Activated naive CD4-positive, alpha-beta T cell (primary cell): ENCODE measurements around the gene DPYD.

Experiments used
- DNase-seq, 4 experiments: peaks; one replicate each; lab custom pipeline; 2025; lab: John Stamatoyannopoulos, UW

Gene DPYD

DNA sequence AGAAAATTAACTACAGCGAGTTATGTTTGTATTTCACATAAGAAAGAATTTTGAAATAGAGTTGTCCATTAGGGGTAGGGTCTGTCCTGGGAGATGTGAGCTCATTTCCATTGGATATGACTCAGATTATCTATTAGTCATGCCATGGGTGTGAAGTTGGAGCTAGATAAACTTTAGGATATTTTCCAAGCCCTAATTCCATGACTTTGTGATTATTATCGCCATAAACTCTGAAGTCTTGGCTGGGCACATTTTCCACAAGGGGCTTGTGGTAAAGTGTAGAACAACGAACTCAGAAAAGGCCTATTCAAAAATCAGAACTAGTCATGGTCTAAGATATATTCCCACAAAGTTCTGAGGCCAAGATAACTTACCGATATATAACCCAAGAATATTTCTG, 396.6 kb downstream of the DPYD start:
- DNase-seq: no peak

DNA sequence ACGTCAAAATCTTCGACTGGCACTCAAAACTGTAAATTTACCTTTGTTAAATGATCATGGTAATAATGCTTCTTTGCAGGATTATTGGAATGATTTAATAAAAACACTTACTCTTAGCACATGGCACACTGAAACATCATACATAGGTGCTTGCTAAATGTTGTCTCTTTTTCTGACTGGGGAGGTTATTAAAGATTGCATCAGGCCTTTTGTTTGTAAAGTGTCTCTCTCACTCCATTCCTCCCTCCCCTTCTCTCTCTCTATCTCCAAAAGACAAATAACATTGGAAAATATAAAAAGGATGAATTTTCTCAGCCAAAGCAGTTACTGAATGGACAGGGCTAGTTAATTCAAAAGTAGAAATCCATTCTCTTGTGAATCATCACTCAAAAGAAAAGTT, 404.2 kb downstream of the DPYD start:
- DNase-seq: no peak

DNA sequence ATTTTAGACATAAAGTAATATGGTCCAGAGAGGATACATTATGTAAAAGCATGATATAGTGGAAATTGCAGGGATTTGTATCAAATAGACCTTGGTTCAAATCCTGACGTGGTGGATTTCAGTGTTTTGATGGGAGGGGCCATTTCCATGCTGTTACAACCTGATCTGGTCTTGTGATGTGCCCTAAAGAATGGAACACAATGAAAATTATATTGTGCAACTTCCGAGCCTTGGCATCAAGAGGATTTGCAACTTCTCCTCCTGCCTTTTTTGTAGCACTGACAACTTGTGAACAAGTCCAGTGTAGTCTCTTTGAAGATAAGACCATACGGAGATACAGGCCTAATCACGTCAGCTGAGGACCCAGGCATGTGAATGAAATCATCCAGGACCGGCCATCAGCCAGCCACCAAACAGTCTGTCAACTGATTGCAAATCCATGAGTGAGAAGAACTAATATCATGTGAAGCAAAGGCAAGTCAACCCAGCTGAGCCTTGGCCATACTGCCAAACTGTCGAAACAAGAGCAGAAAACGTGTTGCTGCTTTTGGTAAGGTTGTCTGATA, 412.1 kb downstream of the DPYD start:
- DNase-seq: no peak

DNA sequence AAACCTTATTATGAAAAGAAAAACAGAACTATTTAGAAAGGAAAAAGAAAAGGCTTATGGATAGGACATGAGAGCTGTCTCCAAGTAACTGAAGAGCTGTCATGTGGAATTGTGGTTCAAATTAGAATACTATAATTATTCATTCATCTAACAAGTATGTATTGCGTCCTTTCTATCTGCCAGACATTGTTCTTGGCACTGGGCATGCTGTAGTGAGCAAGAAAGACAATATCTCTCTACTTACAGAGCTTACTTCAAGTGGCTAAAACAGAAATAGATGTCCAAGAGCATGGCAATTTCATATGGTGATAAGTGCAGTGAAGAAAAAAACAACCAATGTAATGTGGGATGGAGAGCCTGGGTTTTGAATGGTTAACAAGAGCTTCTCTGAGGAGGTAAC, 413.0 kb downstream of the DPYD start:
- DNase-seq: no peak

DNA sequence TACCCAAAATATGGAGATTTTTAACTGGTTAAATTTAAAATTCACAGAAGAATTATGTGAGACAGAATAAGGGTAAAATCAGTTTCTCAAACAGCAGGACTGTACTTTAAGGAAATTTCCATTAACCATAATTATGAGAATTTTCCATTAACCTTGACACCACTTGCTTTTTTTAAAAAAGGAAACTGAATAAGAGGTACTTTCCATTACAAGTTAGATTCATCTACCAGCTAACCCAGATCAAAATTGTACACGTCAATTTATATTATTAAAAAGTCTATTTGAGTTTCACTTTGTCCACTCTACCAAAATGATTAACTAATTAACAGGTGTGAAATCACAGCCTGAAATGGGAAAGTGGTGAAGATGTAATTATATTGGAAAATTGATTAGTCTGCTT, 414.5 kb downstream of the DPYD start:
- DNase-seq: no peak

DNA sequence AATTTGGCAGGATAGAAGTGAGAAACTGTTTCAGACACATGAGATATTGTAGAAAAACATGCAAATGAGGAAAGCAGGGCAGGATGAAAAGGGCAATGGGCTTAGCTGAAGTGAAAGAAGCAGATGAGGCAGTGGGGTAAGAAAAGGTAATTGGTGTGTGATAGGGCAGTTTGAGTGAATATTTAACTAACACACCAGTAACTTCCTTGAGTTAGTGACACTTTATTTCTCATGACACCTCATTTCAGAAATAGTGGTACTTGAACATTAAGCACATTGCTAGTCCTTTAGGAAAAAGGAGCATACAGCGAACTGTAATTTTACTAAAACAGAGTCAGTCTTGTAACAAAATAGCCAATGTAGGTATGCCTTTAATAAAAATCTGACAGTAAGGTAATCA, 415.0 kb downstream of the DPYD start:
- DNase-seq: no peak

DNA sequence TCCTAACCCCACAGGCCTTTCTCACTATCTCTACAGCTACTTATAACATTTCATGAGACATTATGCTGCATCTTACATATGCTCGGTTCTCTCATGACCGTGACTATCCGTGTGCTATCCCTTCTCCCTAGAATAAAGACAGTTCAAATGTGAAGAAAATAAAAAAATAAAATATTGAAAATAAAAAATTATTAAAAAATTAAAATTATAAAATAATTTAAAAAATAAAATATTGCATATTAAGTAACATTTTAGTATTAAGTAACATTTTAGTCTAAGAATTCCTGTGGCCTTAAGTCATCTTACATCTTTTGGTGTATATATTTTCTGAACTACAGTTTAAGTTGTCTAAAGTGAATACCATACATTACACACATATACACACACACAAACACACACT, 415.5 kb downstream of the DPYD start:
- DNase-seq: no peak

DNA sequence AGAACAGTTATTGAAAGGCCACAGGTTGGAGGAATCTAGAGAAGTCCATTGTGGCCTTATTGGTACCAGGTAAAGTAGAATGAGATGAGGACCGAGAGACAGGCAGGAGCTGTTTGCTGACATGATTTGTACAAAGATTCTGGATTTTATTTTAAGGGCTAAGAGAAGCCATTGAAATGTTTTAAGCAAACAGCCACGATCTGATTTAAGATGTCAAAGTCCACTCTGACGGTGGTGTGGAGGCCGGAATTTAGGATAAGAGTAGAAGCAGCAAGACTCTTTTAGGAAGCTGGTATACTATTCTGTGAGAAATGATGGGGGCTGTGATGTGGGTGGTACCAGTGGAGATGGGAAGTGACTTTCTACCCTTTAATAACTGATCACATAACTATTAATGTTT, 418.5 kb downstream of the DPYD start:
- DNase-seq: no peak

DNA sequence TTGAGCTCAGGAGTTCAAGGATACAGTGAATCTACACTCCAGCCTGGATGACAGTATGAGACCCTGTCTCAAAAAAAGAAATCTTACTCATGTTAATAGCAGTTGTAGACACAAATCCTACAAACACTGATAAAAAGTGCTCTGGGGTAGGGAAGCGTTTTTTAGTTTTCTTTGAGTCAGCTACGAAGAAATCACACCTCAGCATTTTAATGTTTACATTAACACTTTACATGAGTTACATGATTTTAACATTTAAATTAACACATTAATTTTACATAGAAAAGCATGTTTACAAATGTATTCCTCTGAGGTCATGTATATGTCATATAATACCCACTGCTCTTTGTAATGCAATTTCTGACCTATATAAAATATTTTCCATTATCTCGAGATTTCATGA, 419.2 kb downstream of the DPYD start:
- DNase-seq: no peak

DNA sequence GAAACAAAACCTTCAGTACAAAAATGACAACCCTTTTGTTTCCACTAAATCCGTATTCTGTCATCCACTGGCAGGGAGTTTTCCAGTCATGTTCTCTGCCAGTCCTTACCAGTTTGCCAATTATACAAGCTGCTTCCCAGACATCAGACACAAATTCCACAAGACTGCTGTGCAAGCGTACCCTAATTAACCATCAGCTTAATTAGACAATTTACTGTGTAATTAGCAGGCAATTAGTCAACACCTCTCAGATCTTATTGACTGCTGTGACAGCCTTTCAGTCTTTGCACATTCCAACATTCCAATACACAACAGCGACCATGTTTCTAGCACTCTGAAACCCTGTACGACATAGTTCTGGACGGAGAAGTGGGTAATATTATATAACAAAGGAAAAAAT, 420.1 kb downstream of the DPYD start:
- DNase-seq: no peak

DNA sequence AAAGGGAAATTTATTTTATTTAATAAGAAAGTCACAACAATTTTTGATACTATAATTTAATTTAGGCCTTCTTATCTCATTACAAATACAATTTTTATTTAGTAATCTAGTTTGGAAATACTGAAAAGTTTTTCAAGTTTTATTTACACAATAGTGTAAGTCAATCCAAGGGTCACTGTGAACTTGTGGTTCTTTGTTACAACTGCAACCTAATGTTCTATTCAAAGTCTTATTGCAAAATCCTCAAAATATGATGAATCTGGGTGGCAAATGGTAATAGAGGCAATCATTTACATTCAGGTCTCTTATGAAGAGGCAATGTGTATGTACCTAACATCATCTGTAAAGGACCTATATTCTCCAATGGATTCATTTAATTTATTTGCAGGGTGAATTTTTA, 421.2 kb downstream of the DPYD start:
- DNase-seq: no peak

DNA sequence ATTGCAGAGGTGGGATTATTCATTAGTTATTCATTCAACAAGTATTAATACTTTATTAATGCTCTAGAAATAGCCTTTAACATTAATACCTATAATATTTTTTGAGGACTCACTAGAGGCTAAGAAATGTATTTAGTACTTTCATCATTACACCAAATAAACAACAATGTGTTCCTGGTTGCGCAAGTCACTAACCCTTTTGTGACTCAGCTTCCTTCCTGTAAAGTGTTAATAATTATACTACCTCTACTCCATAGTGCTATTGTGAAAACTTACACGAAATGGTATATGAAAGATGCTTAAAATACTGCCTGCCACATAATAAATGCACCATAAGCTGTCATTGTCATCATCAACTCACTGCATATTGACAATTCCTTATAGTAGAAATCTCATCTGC, 431.0 kb downstream of the DPYD start:
- no peak for DNase-seq

DNA sequence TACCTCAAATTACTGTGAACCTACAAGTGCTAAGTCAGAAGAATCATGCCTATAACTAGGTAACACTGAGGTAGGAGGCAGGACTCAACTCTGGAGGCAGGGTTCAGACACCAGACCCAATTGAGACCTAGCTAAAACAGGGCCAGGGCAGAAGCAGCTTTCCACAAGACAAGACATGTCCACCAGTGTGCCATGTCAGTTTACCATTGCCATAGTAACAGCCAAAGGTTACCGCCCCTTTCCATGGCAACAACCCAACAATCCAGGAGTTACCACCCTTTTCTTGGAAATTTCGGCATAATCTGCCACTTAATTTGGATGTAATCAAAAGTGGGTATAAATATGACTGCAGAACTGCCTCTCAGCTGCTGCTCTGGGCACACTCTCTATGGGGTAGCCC, 432.3 kb downstream of the DPYD start:
- DNase-seq: no peak

DNA sequence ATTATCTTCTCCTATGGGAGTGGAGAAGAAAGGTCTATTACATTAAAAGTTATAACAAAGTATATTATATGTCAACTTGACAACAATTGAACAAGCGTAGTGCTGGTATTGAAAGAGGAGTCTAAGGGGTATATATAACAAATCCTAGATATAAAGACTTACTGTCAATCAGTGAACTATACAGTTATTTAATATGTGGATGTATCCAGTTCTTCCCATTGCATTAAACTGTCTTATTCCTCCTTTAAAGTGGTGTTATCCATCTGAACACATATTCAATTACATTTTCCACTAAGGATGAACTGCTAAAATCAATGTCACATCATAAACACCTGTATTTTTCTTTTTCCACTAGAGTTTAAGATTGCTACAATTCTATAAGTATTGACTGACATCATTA, 438.8 kb downstream of the DPYD start:
- DNase-seq: no peak

DNA sequence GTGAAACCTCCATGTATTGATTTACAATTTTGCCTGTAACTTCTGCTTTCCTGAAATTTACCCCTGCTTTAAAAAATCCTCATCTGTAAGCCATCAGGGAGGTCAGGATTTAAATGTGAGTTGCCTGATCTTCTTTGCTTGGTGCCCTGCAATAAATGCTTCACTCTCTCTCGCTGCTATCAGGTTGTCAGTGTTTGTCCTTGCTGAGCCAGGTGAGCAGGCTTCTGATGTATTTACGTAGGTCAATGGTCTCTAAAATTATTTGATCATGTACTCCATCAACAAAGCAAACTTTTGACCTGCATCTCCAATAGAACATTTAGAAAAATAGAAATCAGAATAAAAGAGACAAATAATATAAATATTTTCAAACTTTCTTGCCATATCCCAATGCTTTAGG, 453.4 kb downstream of the DPYD start:
- no peak for DNase-seq

DNA sequence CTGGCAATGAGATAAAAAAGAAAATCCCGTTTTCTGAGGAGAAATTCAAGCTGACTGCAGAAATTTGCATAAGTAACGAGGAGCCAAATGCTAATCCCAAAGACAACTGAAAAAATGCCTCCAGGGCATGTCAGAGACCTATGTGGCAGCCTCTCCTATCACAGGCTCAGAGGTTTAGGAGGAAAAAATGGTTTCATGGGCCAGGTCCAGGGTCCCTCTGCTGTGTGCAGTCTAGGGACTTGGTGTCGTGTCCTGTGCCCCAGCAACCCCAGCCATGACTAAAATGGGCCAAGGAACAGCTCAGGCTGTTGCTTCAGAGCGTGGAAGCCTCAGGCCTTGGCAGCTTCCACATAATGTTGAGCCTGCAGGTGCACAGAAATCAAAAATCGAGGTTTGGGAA, 456.5 kb downstream of the DPYD start:
- DNase-seq: no peak

DNA sequence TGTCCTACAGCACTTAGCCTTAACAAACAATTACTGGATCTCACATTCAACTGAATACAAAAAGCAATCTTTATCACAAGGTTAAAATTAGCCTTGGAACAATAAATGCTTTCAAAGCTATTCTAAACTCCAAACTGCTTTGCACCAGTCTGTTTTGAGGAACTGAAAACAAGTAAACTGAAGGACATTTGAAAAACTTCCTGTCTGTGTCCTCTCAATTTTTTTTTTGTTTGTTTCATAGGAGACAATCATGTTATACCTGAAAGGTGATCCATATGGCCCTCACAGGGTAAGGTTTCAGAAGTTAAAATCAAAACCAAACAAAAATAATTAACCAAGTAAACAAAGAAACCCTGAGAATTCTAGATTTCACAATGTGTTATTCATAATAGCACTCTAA, 459.1 kb downstream of the DPYD start:
- DNase-seq: no peak

DNA sequence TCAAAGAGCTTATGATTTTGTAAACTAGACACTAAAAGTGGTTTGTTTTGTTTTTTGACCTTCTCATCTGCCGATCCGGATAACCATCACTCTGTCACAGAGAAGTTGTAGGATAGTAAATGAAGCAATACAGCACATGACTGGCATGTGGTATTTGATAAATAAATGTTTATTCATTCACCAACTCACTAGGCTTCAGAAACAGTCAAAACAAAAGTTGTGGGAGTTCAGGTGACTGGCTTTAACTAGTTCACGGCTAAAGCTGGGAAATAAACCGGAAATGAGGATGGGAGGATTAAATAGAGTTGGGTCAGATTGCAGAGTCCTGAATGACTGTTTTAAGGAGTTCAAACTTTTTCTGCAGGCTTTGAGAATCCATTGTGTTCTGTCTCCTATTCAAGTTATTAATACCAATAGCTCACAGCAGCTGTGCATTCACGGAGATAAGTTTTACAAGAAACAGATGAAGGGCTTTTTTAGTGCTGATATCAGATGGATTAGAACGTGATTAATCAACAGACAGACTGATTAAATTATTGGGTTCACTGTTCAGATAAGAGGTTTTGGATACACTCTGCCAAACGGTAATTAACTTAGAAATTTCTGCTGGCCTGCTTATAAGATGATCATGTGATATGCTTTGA, 463.3 kb downstream of the DPYD start:
- DNase-seq: no peak

DNA sequence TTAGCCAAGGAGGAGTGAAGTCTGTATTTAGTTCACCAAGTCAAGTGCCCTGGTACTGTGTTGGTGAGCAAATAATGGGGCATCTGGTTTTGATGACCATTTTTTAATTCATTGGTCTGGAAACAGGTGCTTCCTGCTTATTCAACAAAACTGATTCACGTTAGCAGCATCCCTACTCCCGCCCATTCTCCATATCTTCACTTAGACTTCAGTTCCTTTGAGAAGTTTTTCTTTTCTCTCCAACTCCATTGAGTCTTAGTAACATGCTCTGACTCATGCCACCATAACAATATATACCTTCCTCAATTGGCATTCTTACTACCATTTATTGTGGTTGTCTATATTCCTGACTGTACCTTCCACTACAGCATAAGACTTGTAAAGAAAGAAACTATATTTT, 468.9 kb downstream of the DPYD start:
- no peak for DNase-seq

DNA sequence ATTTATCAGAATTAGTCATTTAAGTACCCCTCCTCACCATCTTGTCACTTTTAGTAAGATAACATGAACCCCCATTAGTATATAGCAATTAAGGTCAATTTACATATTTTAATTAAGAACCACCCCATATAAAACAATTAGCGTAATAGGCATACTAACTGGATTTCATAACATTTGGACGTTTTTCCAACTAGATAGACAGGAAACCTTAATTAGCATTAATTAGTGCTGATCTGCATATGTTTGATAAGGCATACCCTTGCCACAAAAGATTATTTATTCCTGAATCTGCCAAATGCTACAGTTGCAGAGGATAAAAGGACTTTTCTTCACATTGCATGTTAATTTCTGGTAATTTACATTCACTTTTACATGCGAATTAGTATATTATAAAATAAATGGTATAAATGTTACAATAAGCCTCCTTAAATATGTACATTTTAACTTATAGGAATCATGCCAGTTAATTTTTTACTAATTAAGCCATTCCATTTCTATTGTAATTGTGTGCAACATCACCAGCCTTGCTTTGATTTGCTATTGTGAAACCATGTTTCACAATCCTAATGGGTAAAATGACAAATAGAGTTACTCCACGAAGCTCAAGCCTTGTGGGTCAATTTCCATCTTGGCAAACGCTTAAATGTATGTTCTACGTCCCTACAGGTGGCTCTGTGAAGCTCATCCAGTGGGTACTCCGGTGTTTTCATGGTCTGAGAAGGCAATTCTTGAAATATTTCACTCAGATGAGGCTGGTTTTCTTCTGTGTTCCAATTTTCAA, 469.6 kb downstream of the DPYD start:
- no peak for DNase-seq

DNA sequence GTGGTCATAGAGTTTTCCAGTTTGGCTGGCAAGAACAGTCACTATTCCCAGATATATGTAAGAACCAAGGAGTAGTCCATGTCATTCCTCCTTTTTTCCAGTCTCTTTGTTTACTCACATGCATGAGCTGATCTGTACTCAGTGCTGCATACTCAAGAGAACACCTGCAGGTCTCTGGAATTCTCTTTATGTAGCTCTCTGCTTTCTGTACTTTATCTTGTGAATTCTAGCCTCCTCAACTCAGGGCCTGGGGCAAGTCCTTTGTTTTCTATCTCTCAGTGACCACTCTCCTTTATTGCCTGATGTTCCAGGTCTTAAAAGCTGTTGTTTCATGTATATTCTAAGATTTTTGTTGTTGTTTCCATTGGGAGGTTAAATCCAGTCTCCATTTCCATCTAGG, 478.9 kb downstream of the DPYD start:
- DNase-seq: no peak

DNA sequence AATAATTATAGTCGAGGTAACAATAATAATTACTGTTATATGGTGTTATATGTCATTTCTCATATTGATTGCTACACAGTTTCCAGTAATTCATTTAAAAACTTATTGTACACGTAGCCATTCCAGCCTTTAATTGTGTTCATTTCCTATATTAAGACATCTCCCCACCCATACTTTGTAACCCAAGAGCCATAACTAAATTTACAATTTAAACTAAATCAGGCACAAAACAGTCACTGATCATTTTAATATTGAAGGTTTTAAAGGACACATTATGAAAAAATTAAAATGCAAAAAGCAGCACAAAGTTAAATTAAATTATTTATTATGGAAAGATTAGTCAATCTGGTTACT, 487.0 kb downstream of the DPYD start:
- DNase-seq: no peak

DNA sequence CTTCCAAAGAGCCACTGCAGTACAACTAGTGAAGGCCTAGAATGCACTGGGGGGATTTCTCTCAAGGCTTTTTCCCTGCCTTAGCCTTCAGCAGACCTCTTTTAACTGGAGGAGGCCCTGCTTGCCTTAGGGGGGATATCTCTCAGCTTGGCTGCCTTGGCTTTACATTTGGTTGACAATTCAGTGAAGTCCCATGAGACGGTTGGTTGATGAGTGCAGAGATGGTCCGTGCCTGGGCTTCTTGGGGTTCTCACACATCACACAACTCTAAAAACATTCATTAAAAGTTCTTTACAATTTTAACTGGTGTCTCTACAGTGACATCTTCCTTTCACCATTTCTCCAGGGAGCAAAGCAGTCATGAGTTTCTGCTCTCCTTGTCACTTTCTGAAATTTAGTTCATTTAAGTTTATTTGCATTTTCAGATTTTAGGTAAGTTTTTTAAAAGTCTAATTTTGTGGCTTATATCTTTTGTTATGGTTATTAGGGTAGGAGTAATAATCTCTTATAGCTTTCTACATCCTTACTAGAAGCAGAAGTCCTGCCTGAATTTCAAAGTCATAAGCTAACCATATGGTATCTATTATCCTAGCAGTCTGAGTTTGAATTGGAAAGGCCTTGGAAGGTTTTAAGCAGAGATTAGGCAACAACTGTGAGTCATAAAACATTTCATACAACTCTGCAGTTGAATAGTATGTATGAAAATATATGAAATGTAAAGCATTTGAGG, 487.6 kb downstream of the DPYD start:
- no peak for DNase-seq
